ENCODE measurements around the gene GALK1. TPM values are rescaled to one million over a fixed set of nuclear protein-coding genes. Genes with fewer than 3 reads are reported as not detected.
A peak's percentile ranks its signal among the peaks of the same experiment; 100 is the strongest.

Gene GALK1
- total and polyA plus RNA-seq, 2 of the 13 experiments (the other 11 are each of a cell fraction or from before 2014, with no cell fraction given), result 59.9 to 93.6 TPM

DNA sequence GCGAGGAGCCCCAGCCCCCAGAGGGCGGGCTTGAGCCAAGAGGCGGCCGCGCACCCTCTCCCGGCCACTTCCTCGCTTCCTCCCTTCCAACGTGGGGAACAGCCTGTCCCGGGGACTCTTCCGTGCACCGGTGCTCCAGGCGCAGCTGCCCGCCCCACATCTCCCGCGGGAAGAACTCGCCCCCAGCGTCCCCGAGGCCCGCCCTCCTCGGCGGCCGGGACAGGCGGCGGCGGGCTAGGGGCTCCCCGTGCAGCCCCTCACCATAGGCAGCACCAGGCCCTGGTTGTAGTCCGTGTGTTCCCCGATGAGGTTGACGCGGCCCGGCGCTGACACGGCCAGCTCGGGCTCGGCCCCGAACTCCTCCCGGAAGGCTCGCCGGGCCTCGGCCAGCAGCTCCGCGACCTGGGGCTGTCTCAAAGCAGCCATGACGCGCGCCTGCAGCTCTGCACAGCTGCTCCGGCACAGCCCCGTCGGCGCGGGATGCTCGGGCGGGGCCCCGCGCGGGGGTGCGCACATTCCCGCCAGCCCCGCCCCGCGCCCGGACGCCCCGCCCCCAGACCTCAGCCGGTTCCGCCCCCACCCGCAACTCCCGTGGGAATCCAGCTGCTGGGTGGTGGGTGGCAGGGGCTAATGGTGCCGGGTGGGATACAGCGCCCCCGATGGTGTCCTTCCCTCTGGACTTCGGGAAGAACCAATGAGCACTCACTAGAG, at the start of gene GALK1 (continued):
- TF ChIP-seq ZBTB40 (IDR thresholded peaks at IDR 0.05), result no peak
- TF ChIP-seq ZBTB40 (CRISPR knock-in tag; IDR thresholded peaks at IDR 0.05), result no peak
- peak; percentile 38; the same call in 1 of the 2 replicates for TF ChIP-seq ZNF724P (CRISPR knock-in tag; IDR thresholded peaks at IDR 0.05; ENCODE audit: borderline replicate concordance)
- TF ChIP-seq SRF (IDR thresholded peaks at IDR 0.05; ENCODE audit: low read depth, low read length), result no peak
- no peak for TF ChIP-seq TMF1 (CRISPR knock-in tag; IDR thresholded peaks at IDR 0.05; ENCODE audit: low read depth)
- peak; percentile 72 for TF ChIP-seq YY1 (IDR thresholded peaks at IDR 0.05; ENCODE audit: insufficient read depth, insufficient replicate concordance, low read depth, low read length)
- TF ChIP-seq JARID2 (CRISPR knock-in tag; IDR thresholded peaks at IDR 0.05; ENCODE audit: insufficient replicate concordance), result no peak
- peak; percentile 54 for TF ChIP-seq TAF1 (CRISPR knock-in tag; IDR thresholded peaks at IDR 0.05)
- peak; percentile 90; the same call in 1 of the 2 replicates for TF ChIP-seq ZMYM2 (CRISPR knock-in tag; IDR thresholded peaks at IDR 0.05)
- TF ChIP-seq SOX13 (IDR thresholded peaks at IDR 0.05), result no peak
- TF ChIP-seq SOX13 (CRISPR knock-in tag; conservative IDR thresholded peaks at IDR 0.05 in 1 of 2, IDR thresholded peaks at IDR 0.05 in 1 of 2), result 0 out of 4 replicates have a peak, but pooled peaks of 1 of the 2 experiments have one; percentile 2
- peak; percentile 41; the same call in 1 of the 2 replicates for TF ChIP-seq ZNF776 (CRISPR knock-in tag; IDR thresholded peaks at IDR 0.05)
- peak; percentile 4; the same call in 1 of the 2 replicates for TF ChIP-seq ZNF501 (CRISPR knock-in tag; IDR thresholded peaks at IDR 0.05)
- peak; percentile 63 for TF ChIP-seq PHF8 (CRISPR knock-in tag; IDR thresholded peaks at IDR 0.05)
- TF ChIP-seq ISX (CRISPR knock-in tag; conservative IDR thresholded peaks at IDR 0.05), result no peak
- TF ChIP-seq KLF12 (CRISPR knock-in tag; IDR thresholded peaks at IDR 0.05; ENCODE audit: borderline replicate concordance), result peak; percentile 39
- peak; percentile 44 for TF ChIP-seq STAG1 (CRISPR knock-in tag; IDR thresholded peaks at IDR 0.05)
- no peak for TF ChIP-seq NR1H2 (CRISPR knock-in tag; IDR thresholded peaks at IDR 0.05; ENCODE audit: borderline replicate concordance, low read depth)
- TF ChIP-seq ZFP62 (CRISPR knock-in tag; IDR thresholded peaks at IDR 0.05), result 0 out of 2 replicates have a peak, but pooled peaks have one; percentile 27
- TF ChIP-seq POLR2A (IDR thresholded peaks at IDR 0.05; ENCODE audit: insufficient read depth in 1 of 2, low read depth in 2 of 2, low read length in 2 of 2), result peak in 1 of 2 experiments; percentile 73; a peak in 2 of 4 replicates
- TF ChIP-seq ZNF317 (CRISPR knock-in tag; IDR thresholded peaks at IDR 0.05), result peak; percentile 5; the same call in 1 of the 2 replicates
- no peak; the same call in 1 of the 2 replicates for TF ChIP-seq ZBTB38 (CRISPR knock-in tag; IDR thresholded peaks at IDR 0.05)
- TF ChIP-seq IKZF4 (CRISPR knock-in tag; IDR thresholded peaks at IDR 0.05; ENCODE audit: borderline replicate concordance, low read depth, not compliant biosample characterization), result peak; percentile 15

Data from HepG2 (cell line).